ENCODE measurements around the gene PIK3R4.
A peak's percentile ranks its signal among the peaks of the same experiment; 100 is the strongest.

The PIK3R4 gene

GRCh38 chr3:130746246-130747039 is at the start of gene PIK3R4:
TSS of gene PIK3R4 (minus strand) at chr3:130746829. CDS start at chr3:130745218, 1,611 bp downstream.
- peak; percentile 92 for DNase-seq

GRCh38 chr3:130795396-130795795 is 48.8 kb upstream of the PIK3R4 start:
- DNase-seq: no peak

GRCh38 chr3:130792246-130792645 is 45.6 kb upstream of the PIK3R4 start:
- DNase-seq: no peak

- DNase-seq: no peak
Measured at GRCh38 chr3:130789782-130790322, 43.2 kb upstream of the PIK3R4 start.

- DNase-seq: no peak
Measured at GRCh38 chr3:130787422-130788068, 40.9 kb upstream of the PIK3R4 start.

GRCh38 chr3:130786306-130786705 is 39.7 kb upstream of the PIK3R4 start:
- no peak for DNase-seq

GRCh38 chr3:130783629-130784028 is 37.0 kb upstream of the PIK3R4 start:
- DNase-seq: no peak

GRCh38 chr3:130779486-130779885 is 32.9 kb upstream of the PIK3R4 start:
- no peak for DNase-seq

GRCh38 chr3:130779031-130779430 is 32.4 kb upstream of the PIK3R4 start:
- no peak for DNase-seq

GRCh38 chr3:130773366-130773765 is 26.7 kb upstream of the PIK3R4 start:
- no peak for DNase-seq

GRCh38 chr3:130772129-130772528 is 25.5 kb upstream of the PIK3R4 start:
- no peak for DNase-seq

- no peak for DNase-seq
Measured at GRCh38 chr3:130770644-130771043, 24.0 kb upstream of the PIK3R4 start.

GRCh38 chr3:130761730-130762311 is 15.2 kb upstream of the PIK3R4 start:
- DNase-seq: no peak

GRCh38 chr3:130760922-130761321 is 14.3 kb upstream of the PIK3R4 start:
- no peak for DNase-seq

GRCh38 chr3:130759692-130760338 is 13.2 kb upstream of the PIK3R4 start:
- peak; percentile 44 for DNase-seq

GRCh38 chr3:130758624-130759369 is 12.2 kb upstream of the PIK3R4 start:
- DNase-seq: no peak

- DNase-seq: no peak
Measured at GRCh38 chr3:130757611-130758150, 11.1 kb upstream of the PIK3R4 start.

GRCh38 chr3:130755666-130756065 is 9.0 kb upstream of the PIK3R4 start:
- no peak for DNase-seq

GRCh38 chr3:130748981-130749380 is 2.4 kb upstream of the PIK3R4 start:
- no peak for DNase-seq

- DNase-seq: no peak
Measured at GRCh38 chr3:130748467-130748861, 1.8 kb upstream of the PIK3R4 start.

GRCh38 chr3:130743354-130743753 is 3.3 kb downstream of the PIK3R4 start:
- DNase-seq: no peak

- no peak for DNase-seq
Measured at GRCh38 chr3:130741946-130742610, 4.6 kb downstream of the PIK3R4 start.

All from activated gamma-delta T cell treated with Interleukin-2 at 50 U/mL for 16 hours (primary cell).